ENCODE data around the gene JAK1.

Gene JAK1

GRCh38 chr1:64983110-64983509, 16.8 kb upstream of the JAK1 start:
- Histone ChIP-seq H3K27me3 (ENCODE audit: insufficient read depth, low read length) (no peaks in the 10 kb centered on the region), H3K79me2 (ENCODE audit: control insufficient read depth, insufficient read depth, low read length, poor library complexity) (no peaks in the 10 kb centered on the region), H3K14ac (ENCODE audit: low read length) (no peak overlapping the region), H3K9me3 (ENCODE audit: insufficient read depth, low read depth, low read length) (no peaks in the 10 kb centered on the region), H3K79me1 (ENCODE audit: low read length) (peaks cover 9% of the 10 kb centered on the region), H4K8ac (ENCODE audit: low read depth, low read length) (no peak overlapping the region), H4K91ac (ENCODE audit: low read depth, low read length) (no peak overlapping the region), H4K12ac (ENCODE audit: low read depth, low read length) (no peak overlapping the region), H3K23ac (ENCODE audit: low read length) (no peak overlapping the region), H2AFZ (ENCODE audit: insufficient read depth, low read length, poor library complexity) (no peak overlapping the region), H3K18ac (ENCODE audit: low read length) (no peak overlapping the region), H2BK12ac (ENCODE audit: low read length) (no peak overlapping the region), H3K9ac (ENCODE audit: low read length) (no peak overlapping the region), H3K4me1 (ENCODE audit: control insufficient read depth in 1 of 2, insufficient read depth in 2 of 2, low read length in 2 of 2) (peaks cover 4 to 14% of the 10 kb centered on the region in 2 experiments), H2BK5ac (ENCODE audit: low read depth, low read length, poor library complexity) (peak overlapping the region; percentile 25), H2BK120ac (ENCODE audit: insufficient read depth, low read length, poor library complexity) (peak overlapping the region; percentile 55), H2AK5ac (ENCODE audit: low read length) (no peak overlapping the region), H3K4me2 (ENCODE audit: low read length) (peak overlapping the region; percentile 14), H3K4me3 (ENCODE audit: low read depth, low read length) (no peak overlapping the region), H3K27ac (ENCODE audit: low read depth, low read length) (peak overlapping the region; percentile 79), H3K36me3 (ENCODE audit: control insufficient read depth in 1 of 2, insufficient read depth in 2 of 2, low read length in 2 of 2) (no peaks in the 10 kb centered on the region), H3K4ac (ENCODE audit: low read depth, low read length) (no peak overlapping the region)
- no CpG with 5 or more reads among the region's 5 CpGs for WGBS (ENCODE audit: extremely low coverage, insufficient coverage, insufficient read length)
- DNase-seq = peak; percentile 97 to 99

DNA sequence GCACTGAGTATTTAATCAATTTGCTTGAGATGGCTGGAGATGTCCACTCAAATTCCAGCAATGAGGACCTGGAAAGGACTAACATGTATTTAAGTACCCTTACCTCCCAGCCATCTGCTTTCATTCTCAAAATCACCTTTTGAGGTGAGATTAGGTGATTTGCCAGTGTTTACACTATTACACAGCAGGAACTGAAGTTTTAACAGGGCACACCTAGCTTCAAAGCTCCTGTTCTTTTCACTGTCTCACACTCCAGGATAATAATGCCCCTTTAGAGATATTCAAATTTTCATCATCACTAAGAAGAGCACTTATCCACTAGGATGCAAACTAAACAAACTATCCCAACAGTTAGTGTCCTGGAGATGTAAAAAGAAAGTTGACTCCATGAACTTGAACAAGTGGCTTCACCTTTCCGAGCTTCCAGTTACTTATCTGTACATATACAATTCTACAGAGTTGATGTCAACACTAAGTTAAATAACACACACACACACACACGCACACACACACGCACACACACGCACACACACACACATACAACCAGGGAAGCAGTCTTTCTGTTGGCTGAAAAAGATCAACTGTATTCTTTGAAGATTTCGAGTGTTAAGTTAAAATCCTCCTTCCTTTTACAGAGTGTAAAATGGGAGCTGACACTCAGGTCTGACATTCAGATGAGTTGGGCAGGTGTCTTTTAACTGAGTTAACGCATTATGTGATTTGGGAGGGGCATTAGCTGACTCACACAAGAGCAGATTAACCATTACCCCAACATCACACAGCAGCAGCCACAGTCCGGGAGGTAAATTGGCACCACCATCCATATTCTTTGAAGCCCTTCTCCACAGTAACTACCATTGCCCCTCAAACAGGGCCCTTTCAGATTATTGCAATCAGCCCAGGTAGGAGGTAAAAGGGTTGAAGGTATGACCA, 15.5 kb upstream of the JAK1 start:
- Histone ChIP-seq H3K79me1 (ENCODE audit: low read length) (peaks cover 9% of the 10 kb centered on the region), H3K79me2 (ENCODE audit: control insufficient read depth, insufficient read depth, low read length, poor library complexity) (no peaks in the 10 kb centered on the region), H3K18ac (ENCODE audit: low read length) (no peak overlapping the region), H3K9me3 (ENCODE audit: insufficient read depth, low read depth, low read length) (no peaks in the 10 kb centered on the region), H3K4me3 (ENCODE audit: low read depth, low read length) (no peak overlapping the region), H3K27me3 (ENCODE audit: insufficient read depth, low read length) (no peaks in the 10 kb centered on the region), H2BK12ac (ENCODE audit: low read length) (peak overlapping the region; percentile 69), H2BK5ac (ENCODE audit: low read depth, low read length, poor library complexity) (peak overlapping the region; percentile 42), H3K9ac (ENCODE audit: low read length) (no peak overlapping the region), H3K23ac (ENCODE audit: low read length) (no peak overlapping the region), H3K27ac (ENCODE audit: low read depth, low read length) (no peak overlapping the region), H3K14ac (ENCODE audit: low read length) (no peak overlapping the region), H4K8ac (ENCODE audit: low read depth, low read length) (no peak overlapping the region), H3K36me3 (ENCODE audit: control insufficient read depth in 1 of 2, insufficient read depth in 2 of 2, low read length in 2 of 2) (no peaks in the 10 kb centered on the region), H4K12ac (ENCODE audit: low read depth, low read length) (no peak overlapping the region), H3K4me1 (ENCODE audit: control insufficient read depth in 1 of 2, insufficient read depth in 2 of 2, low read length in 2 of 2) (peaks cover 4 to 9% of the 10 kb centered on the region in 2 experiments), H4K91ac (ENCODE audit: low read depth, low read length) (peak overlapping the region; percentile 20), H3K4me2 (ENCODE audit: low read length) (no peak overlapping the region), H3K4ac (ENCODE audit: low read depth, low read length) (no peak overlapping the region), H2BK120ac (ENCODE audit: insufficient read depth, low read length, poor library complexity) (peak overlapping the region; percentile 23), H2AFZ (ENCODE audit: insufficient read depth, low read length, poor library complexity) (no peak overlapping the region), H2AK5ac (ENCODE audit: low read length) (no peak overlapping the region)
- no CpG with 5 or more reads among the region's 7 CpGs for WGBS (ENCODE audit: extremely low coverage, insufficient coverage, insufficient read length)
- DNase-seq = no peak

DNA sequence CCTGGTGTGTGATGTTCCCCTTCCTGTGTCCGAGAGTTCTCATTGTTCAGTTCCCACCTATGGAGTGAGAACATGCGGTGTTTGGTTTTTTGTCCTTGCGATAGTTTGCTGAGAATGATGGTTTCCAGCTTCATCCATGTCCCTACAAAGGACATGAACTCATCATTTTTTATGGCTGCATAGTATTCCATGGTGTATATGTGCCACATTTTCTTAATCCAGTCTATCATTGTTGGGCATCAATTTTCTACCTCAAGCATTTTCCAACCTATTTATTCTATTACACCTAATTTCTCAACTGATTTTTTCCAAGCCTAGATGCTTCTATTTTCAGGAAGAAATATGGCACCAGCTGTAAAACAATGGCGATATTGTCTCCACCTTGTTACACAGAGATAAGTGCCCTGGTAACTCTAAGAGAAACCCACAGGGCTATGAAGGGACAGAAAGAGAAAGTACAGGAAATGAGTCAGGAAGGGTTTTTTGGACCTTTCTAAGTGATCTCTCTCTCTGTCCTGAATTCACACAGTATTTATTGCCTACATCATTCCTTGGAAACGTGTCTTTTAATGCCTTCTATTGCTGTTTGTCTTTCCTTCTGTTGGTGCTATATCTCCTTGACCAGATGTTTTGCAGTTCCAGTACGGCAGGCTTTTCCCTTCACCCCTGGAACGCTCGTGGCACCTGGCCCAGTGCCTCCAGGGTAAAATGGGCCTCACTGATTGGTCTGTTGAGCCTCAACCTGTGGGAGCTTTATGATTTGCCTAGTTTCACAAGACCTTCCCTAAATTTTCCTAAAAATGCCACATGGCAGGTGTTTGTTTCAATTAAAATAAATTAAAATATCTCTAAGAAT, 14.6 kb upstream of the JAK1 start:
- no peak overlapping the region for H3K4me2 ChIP-seq (ENCODE audit: low read length)

DNA sequence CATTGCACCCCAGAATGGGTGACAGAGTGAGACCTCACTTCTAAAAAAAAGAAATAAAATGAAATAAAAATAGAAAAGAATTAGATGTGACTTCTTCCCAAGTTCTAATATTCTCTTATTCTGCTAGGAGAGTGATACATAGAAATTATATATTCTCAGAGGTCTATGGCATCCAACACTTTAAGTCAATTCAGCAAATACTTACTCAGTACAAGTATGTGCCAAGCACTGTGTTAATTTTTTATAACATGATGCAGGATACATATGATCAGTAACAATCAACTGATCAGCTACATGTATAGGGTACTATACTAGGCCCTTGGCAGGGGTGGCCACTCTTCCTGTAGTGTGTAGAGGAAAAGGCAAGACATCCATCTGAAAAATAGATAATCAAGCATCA, 13.0 kb upstream of the JAK1 start:
- H3K18ac ChIP-seq (ENCODE audit: low read length) = no peak overlapping the region

More for the DNA sequence above, 14.6 kb upstream of the JAK1 start:
- H2BK12ac ChIP-seq (ENCODE audit: low read length) = no peak overlapping the region
- peak overlapping the region; percentile 48 for H4K8ac ChIP-seq (ENCODE audit: low read depth, low read length)
- H2AFZ ChIP-seq (ENCODE audit: insufficient read depth, low read length, poor library complexity) = no peak overlapping the region
- H3K27me3 ChIP-seq (ENCODE audit: insufficient read depth, low read length) = no peaks in the 10 kb centered on the region
- no peaks in the 10 kb centered on the region for H3K79me2 ChIP-seq (ENCODE audit: control insufficient read depth, insufficient read depth, low read length, poor library complexity)
- no peak for DNase-seq
- H3K9ac ChIP-seq (ENCODE audit: low read length) = no peak overlapping the region
- no peaks in the 10 kb centered on the region for H3K9me3 ChIP-seq (ENCODE audit: insufficient read depth, low read depth, low read length)
- no peak overlapping the region for H2AK5ac ChIP-seq (ENCODE audit: low read length)
- no peaks in the 10 kb centered on the region for H3K36me3 ChIP-seq (ENCODE audit: control insufficient read depth in 1 of 2, insufficient read depth in 2 of 2, low read length in 2 of 2)
- H3K4me1 ChIP-seq (ENCODE audit: control insufficient read depth in 1 of 2, insufficient read depth in 2 of 2, low read length in 2 of 2) = peaks cover 4 to 8% of the 10 kb centered on the region in 2 experiments
- H3K79me1 ChIP-seq (ENCODE audit: low read length) = peaks cover 9% of the 10 kb centered on the region
- no peak overlapping the region for H4K12ac ChIP-seq (ENCODE audit: low read depth, low read length)
- H2BK120ac ChIP-seq (ENCODE audit: insufficient read depth, low read length, poor library complexity) = no peak overlapping the region
- no peak overlapping the region for H2BK5ac ChIP-seq (ENCODE audit: low read depth, low read length, poor library complexity)
- H4K91ac ChIP-seq (ENCODE audit: low read depth, low read length) = no peak overlapping the region
- H3K18ac ChIP-seq (ENCODE audit: low read length) = no peak overlapping the region
- H3K4ac ChIP-seq (ENCODE audit: low read depth, low read length) = no peak overlapping the region
- no peak overlapping the region for H3K23ac ChIP-seq (ENCODE audit: low read length)
- H3K14ac ChIP-seq (ENCODE audit: low read length) = no peak overlapping the region
- no CpG with 5 or more reads among the region's 8 CpGs for WGBS (ENCODE audit: extremely low coverage, insufficient coverage, insufficient read length)
- H3K27ac ChIP-seq (ENCODE audit: low read depth, low read length) = no peak overlapping the region
- H3K4me3 ChIP-seq (ENCODE audit: low read depth, low read length) = no peak overlapping the region

More for the DNA sequence above, 13.0 kb upstream of the JAK1 start:
- H2AFZ ChIP-seq (ENCODE audit: insufficient read depth, low read length, poor library complexity) = no peak overlapping the region
- no peak overlapping the region for H2AK5ac ChIP-seq (ENCODE audit: low read length)
- DNase-seq = no peak
- H3K79me1 ChIP-seq (ENCODE audit: low read length) = peaks cover 8% of the 10 kb centered on the region
- H2BK120ac ChIP-seq (ENCODE audit: insufficient read depth, low read length, poor library complexity) = no peak overlapping the region
- no peak overlapping the region for H3K27ac ChIP-seq (ENCODE audit: low read depth, low read length)
- H3K79me2 ChIP-seq (ENCODE audit: control insufficient read depth, insufficient read depth, low read length, poor library complexity) = no peaks in the 10 kb centered on the region
- no peak overlapping the region for H4K91ac ChIP-seq (ENCODE audit: low read depth, low read length)
- no peak overlapping the region for H4K8ac ChIP-seq (ENCODE audit: low read depth, low read length)
- no peak overlapping the region for H3K4me2 ChIP-seq (ENCODE audit: low read length)
- H3K36me3 ChIP-seq (ENCODE audit: control insufficient read depth in 1 of 2, insufficient read depth in 2 of 2, low read length in 2 of 2) = no peaks in the 10 kb centered on the region
- no peak overlapping the region for H3K4me3 ChIP-seq (ENCODE audit: low read depth, low read length)
- H2BK12ac ChIP-seq (ENCODE audit: low read length) = no peak overlapping the region
- no peaks in the 10 kb centered on the region for H3K9me3 ChIP-seq (ENCODE audit: insufficient read depth, low read depth, low read length)
- no peaks in the 10 kb centered on the region for H3K27me3 ChIP-seq (ENCODE audit: insufficient read depth, low read length)
- no peak overlapping the region for H3K4ac ChIP-seq (ENCODE audit: low read depth, low read length)
- H3K9ac ChIP-seq (ENCODE audit: low read length) = no peak overlapping the region
- no peak overlapping the region for H4K12ac ChIP-seq (ENCODE audit: low read depth, low read length)
- H3K23ac ChIP-seq (ENCODE audit: low read length) = no peak overlapping the region
- H3K4me1 ChIP-seq (ENCODE audit: control insufficient read depth in 1 of 2, insufficient read depth in 2 of 2, low read length in 2 of 2) = peaks cover 4 to 8% of the 10 kb centered on the region in 2 experiments
- no peak overlapping the region for H3K14ac ChIP-seq (ENCODE audit: low read length)
- H2BK5ac ChIP-seq (ENCODE audit: low read depth, low read length, poor library complexity) = no peak overlapping the region

Measured in trophoblast cell (in vitro differentiated cells and primary cell).